GM18508 (cell line): ENCODE data around the gene DLEU7.

Experiments
- ATAC-seq: cut with Tn5 transposase; IDR thresholded peaks from one replicate; pipeline ENCODE4 v1.9.1; 2021; ENCODE audit warnings: moderate number of reproducible peaks; ENCODE audit not compliant: insufficient read depth, unreplicated experiment

DLEU7 gene

GRCh38 chr13:50844084-50844875 lies 788 bp upstream of the DLEU7 start:
- ATAC-seq, result no peak

GRCh38 chr13:50842990-50843256 lies 569 bp downstream of the DLEU7 start:
- no peak for ATAC-seq

GRCh38 chr13:50842251-50842989 lies 1.1 kb downstream of the DLEU7 start:
- no peak for ATAC-seq

GRCh38 chr13:50841786-50842185 lies 1.7 kb downstream of the DLEU7 start:
- no peak for ATAC-seq

- ATAC-seq, result no peak
These were observed 3.2 kb downstream of the DLEU7 start for GRCh38 chr13:50840284-50840683.

GRCh38 chr13:50839828-50840227 lies 3.7 kb downstream of the DLEU7 start:
- no peak for ATAC-seq

GRCh38 chr13:50838701-50839100 lies 4.8 kb downstream of the DLEU7 start:
- no peak for ATAC-seq

- ATAC-seq, result no peak
These were observed 5.5 kb downstream of the DLEU7 start for GRCh38 chr13:50838031-50838430.

- no peak for ATAC-seq
These were observed 12.0 kb downstream of the DLEU7 start for GRCh38 chr13:50831512-50831911.

- ATAC-seq, result no peak
These were observed 13.6 kb downstream of the DLEU7 start for GRCh38 chr13:50829896-50830295.

- ATAC-seq, result no peak
These were observed 14.3 kb downstream of the DLEU7 start for GRCh38 chr13:50829226-50829625.

GRCh38 chr13:50826035-50826434 lies 17.5 kb downstream of the DLEU7 start:
- ATAC-seq, result no peak

- ATAC-seq, result no peak
These were observed 31.2 kb downstream of the DLEU7 start for GRCh38 chr13:50812242-50812641.

GRCh38 chr13:50810998-50811397 lies 32.5 kb downstream of the DLEU7 start:
- ATAC-seq, result peak; percentile 82

GRCh38 chr13:50810468-50810867 lies 33.0 kb downstream of the DLEU7 start:
- ATAC-seq, result no peak

GRCh38 chr13:50809133-50810090 lies 34.1 kb downstream of the DLEU7 start:
- ATAC-seq, result no peak

- no peak for ATAC-seq
These were observed 37.7 kb downstream of the DLEU7 start for GRCh38 chr13:50805805-50806204.

GRCh38 chr13:50801087-50801931 lies 42.2 kb downstream of the DLEU7 start:
- no peak for ATAC-seq

GRCh38 chr13:50800091-50800739 lies 43.3 kb downstream of the DLEU7 start:
- no peak for ATAC-seq
